NCI-H82 treated with DMSO at 0.1 percent for 48 hours (cell line): ENCODE measurements around the gene SDHB.
A peak's percentile ranks its signal among the peaks of the same experiment; 100 is the strongest.

ENCODE experiments used
- DNase-seq: peaks from one replicate; lab custom pipeline; 2025; ENCODE audit not compliant: unreplicated experiment; lab: John Stamatoyannopoulos, UW

Gene SDHB

DNA sequence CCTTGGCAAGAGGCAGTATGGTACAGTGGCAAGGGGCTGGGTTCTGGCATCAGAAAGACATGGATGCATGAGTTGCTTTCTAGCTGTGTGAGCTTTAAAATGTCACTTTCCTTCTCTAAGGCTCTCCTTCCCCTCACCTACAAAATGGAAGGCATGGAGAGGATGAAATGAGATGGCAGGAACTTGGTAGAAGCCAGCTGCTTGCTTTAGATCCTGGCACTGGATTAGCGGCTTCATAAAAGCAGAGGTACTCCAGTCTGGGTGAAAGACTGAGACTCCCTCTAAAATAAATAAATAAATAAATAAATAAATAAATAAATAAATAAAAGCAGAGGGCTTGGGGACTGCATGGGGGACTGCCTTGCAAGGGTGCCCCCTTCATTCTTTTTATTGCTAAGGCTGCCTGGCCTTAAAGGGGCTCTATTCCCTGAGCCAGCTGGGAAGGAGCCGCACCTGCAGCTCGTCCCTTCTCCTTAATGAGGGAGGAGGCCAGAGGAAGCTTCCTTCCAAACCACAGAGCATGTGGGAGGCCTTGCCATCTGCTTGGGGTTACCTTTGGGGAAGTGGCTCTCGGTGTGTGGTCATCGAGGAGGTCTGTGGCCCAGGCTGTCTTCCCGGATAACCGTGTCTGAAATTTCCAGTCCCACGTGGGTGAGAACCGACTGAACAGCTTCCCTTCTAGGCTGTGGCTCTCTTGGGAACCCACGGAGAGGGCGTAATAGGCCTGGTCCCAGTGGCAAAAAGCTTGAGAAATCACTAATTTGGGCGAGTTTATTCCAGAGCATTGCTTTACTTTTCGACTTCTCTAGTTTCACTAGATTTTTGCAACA, 40.1 kb downstream of the SDHB start:
- no peak for DNase-seq

DNA sequence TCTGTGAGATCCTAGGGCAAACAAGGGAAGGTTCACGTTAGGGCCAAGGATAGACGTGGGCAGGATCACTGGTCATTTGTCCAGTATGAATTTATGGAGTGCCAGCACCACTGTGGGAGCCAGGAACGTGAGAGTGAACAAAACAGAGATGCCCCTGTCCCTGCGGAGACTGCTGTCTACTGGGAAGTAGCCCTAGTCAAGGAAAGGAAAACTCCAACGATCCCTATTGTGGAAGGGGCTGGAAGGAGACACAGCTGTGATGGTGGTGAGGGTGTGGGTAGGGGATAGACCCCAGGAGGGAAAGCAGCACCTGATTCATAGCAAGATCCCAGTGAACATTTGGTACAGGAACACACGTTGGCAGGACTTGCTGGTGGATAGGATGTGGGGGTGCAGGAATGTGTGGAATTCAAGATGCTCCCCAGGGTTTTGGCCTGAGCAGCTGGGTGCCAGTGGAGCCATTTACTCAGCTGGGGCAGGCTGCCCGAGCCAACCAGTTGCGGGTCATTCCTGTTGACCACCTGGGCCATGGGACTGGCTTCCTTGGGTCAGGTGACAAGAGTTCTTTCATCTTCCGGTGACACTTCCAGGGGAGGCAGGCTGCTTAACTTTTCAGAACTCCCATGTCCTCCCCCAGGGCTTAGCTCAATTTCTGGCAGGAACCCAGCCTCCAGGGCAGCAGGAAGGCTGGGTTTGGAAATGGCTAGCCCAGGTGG, 40.9 kb downstream of the SDHB start:
- DNase-seq, result no peak

- DNase-seq, result peak; percentile 32
These were observed 42.2 kb downstream of the SDHB start, which contains the start of gene ATP13A2 for GRCh38 chr1:17011439-17012307. TSS of gene ATP13A2 (minus strand) at chr1:17011928. CDS start at chr1:17011738, 190 bp downstream.

DNA sequence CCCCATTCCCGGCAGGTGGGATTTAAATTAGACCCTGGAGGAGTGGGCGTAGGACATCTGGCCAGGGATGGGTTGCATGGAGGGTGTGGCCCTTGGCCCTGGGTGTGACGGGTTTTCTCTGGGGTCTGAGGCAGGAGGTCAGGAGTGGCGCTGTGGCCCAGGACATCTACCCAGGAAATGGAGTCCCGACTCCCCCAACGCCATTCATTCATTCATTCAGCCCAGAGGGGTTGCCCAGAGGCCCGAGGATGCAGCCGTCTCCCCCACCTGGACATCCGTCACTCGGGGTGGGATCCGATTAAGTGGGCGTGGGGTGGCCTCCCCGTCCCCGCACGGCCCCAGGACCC, 42.8 kb downstream of the SDHB start:
- no peak for DNase-seq

GRCh38 chr1:17009706-17010105, 44.1 kb downstream of the SDHB start:
- DNase-seq, result no peak

DNA sequence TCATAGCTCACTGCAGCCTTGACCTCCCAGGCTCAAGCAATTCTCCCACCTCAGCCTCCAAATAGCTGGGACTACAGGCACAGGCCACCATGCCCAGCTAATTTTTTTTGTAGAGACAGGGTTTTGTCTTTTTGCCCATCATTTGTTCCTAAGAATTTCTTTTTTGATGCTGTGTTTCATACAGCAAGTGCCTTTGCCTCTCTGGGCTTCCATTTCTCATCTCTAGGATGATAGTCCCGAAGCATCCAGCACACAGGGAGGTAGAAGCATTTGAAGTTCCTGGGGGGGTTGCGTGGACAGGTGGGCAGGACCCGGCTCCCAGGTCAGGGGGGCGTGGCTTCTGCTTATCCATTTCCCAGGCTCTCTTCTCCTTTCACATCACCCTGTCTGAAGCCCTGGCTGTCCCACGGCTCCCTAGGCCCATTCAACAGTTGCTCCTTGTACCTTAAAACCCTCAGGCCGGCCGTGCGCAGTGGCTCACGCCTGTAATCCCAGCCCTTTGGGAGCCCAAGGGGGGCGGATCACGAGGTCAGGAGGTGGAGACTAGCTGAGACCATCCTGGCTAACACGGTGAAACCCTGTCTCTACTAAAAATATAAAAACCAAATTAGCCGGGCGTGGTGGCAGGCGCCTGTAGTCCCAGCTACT, 45.5 kb downstream of the SDHB start:
- no peak for DNase-seq

DNA sequence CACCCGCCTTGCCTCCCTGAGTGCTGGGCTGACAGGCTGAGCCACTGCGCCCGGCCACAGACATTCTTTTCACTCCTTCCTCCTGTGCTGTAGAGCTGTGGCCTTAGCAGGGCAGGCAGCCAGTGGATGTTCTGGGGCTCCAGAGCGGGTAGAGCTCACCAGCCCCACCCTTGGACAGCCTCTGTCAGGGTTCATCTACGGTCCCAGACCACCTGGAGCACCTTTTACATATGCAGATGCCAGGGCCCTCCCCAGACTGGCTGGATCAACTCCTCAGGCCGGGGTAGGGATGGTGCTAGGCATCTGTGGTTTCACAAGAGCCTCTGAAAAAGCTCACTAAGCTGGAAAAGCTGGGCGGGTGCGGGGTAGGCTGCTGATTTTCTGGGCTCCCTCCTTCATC, 46.7 kb downstream of the SDHB start:
- no peak for DNase-seq

DNA sequence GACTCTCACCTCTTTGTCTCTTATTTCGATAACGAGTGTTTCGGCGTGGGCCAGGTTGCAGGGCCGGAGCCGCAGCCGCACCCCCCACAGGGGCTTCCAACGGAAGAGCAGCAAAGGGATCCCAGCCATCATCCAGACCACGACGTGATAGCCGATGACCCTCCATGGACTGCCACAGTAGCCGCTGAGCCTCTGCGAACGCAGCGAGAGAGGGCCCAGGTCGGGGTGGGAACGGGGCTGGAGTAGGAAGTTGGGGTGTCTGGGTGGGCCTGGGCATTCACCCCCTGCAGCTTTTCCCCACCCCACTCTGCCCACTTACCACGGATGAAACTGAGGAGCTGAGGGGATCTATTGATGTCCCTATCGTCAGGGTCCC, 48.5 kb downstream of the SDHB start:
- DNase-seq, result no peak

GRCh38 chr1:17004466-17005364, 49.1 kb downstream of the SDHB start:
- no peak for DNase-seq

- no peak for DNase-seq
These were observed 51.3 kb downstream of the SDHB start for GRCh38 chr1:17002524-17002902.

DNA sequence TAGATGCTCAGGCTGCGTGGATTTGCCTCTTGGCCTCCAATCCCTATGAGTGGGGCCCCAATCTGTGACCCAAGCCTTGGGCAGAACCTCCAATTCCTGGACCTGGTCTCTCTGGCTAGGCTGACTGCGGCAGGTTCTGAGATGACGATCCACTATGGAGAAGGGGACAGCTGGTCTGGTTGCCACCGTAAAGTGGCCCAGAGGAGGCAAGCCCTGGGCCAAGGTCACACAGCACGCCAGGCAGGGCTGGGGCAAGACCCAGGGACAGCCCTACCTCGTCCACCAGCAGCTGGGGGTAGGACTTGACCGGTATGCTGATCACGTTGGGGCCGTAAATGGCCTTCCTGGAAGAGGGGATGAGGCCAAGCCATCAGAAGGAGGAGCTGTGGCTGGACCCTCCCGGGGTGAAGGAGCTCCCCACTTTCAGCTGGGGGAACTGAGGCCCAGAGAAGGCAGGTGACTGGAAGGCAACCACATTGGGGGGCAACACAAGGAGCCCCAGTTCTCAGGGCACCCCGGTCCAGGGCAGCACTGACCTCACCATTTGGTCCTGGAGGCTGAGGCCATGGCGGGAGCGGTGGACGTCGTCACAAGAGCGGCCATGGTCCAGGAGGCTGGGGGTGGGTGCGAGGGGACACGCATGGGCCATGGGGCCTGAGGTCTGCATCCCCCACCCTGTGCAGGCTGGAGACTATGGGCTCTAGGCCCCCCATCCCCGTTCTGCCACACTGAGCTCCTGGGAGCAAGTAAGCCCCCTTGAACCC, 51.9 kb downstream of the SDHB start:
- no peak for DNase-seq

GRCh38 chr1:16999863-17000262, 54.0 kb downstream of the SDHB start:
- DNase-seq, result no peak

GRCh38 chr1:16998589-16998988, 55.2 kb downstream of the SDHB start:
- DNase-seq, result no peak

DNA sequence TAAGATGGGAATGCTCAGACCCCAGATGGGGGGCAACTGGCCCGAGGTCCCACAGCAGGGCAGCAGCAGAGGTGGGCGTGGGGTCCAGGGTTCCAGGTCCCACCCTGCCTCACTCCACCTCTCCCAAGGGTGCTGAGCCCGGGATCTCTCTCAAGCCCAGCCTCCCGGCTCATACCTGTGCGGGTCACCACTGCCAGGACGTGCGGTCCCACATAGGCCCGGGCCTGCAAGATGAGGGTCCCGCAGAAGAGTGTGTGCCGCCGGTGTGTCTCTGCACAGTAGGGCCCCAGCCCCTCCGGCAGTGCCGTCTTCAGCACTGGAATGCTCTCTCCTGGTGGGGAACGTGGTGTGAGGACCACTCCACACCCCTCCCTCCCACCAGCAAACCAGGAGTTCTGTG, 57.0 kb downstream of the SDHB start:
- DNase-seq, result no peak

GRCh38 chr1:16993521-16994038, 60.3 kb downstream of the SDHB start:
- no peak for DNase-seq

DNA sequence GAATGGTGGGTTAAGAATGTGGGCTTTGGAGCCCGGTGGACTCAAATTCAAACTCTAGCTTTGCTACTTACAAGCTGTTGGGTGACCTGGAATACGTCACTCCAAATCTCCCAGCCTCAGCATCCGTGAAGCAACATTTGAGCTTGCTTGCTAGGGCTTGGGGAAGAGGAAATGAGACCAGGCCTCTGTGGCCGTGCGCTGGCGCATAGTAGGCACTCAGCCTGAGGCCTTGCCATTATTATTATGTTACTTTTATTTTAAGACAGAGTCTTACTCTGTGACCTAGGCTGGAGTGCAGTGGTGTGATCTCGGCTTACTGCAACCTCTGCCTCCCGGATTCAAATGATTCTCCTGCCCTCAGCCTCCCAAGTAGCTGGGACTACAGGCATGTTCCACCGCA, 61.2 kb downstream of the SDHB start:
- no peak for DNase-seq

DNA sequence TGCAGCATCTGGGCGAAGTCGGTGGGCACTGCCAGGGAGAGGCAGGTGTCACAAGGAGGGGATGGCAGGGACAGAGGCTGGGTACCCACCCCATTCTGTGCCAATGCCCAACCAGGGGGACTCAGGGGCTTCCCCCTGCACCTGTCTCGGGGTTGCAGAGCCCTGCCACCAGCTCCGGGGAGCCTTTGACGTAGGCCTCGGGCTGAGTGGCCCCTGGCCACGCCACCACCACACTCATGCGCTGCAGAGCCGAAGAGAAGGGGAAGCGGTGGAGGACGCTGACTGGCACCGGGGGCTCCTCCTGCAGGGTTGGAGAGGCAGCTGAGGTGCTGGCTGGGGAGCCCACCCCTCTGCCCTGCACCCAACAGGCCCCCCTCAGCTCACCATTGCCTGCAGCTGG, 61.7 kb downstream of the SDHB start:
- no peak for DNase-seq

- no peak for DNase-seq
These were observed 62.3 kb downstream of the SDHB start for GRCh38 chr1:16991571-16991970.

- DNase-seq, result no peak
These were observed 64.0 kb downstream of the SDHB start for GRCh38 chr1:16989676-16990391.
